PC-3 (cell line): Measurements from ENCODE around the gene TGFBI.

Source experiments
- EZH2 ChIP-seq: fragments of 300-600 bp; sonication (generic); IDR thresholded peaks from one replicate; pipeline ENCODE4 v1.6.1; 2017; ENCODE audit warnings: antibody characterized with exemption, mild to moderate bottlenecking, low read length; ENCODE audit not compliant: unreplicated experiment
- EZH2phosphoT487 ChIP-seq: fragments of 300-600 bp; sonication (generic); IDR thresholded peaks from 2 replicates; pipeline ENCODE4 v1.6.1; 2018; ENCODE audit warnings: mild to moderate bottlenecking, antibody characterized with exemption, low read length, borderline replicate concordance
- TF ChIP-seq, protein P1 (sequence below): fragments of 300-600 bp; sonication (generic); conservative IDR thresholded peaks from 2 replicates; pipeline ENCODE4 v1.5.1; 2017; ENCODE audit warnings: antibody characterized with exemption, low read depth, mild to moderate bottlenecking, low read length

DNA sequence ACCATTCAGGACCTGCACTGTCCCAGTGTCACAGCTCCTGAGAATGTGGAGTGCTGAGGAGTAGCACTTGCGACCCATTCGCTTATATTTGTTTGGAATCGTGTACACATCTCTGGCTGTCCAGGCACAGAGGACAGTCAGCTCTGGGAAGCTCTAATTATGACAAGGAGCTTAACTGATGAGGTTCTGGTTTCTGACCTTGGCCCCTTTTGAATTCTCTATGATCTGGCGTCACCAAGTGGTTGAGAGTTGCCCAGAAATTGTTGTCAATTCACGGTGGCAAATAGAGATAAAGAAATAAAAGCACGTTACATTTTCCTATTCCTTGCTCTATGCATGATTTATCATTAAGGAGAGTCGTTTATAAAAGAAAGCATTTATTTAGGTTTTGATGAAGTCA, 39.1 kb upstream of the TGFBI start:
- TF ChIP-seq, protein P1, sequence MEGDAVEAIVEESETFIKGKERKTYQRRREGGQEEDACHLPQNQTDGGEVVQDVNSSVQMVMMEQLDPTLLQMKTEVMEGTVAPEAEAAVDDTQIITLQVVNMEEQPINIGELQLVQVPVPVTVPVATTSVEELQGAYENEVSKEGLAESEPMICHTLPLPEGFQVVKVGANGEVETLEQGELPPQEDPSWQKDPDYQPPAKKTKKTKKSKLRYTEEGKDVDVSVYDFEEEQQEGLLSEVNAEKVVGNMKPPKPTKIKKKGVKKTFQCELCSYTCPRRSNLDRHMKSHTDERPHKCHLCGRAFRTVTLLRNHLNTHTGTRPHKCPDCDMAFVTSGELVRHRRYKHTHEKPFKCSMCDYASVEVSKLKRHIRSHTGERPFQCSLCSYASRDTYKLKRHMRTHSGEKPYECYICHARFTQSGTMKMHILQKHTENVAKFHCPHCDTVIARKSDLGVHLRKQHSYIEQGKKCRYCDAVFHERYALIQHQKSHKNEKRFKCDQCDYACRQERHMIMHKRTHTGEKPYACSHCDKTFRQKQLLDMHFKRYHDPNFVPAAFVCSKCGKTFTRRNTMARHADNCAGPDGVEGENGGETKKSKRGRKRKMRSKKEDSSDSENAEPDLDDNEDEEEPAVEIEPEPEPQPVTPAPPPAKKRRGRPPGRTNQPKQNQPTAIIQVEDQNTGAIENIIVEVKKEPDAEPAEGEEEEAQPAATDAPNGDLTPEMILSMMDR = no peak
- TF ChIP-seq EZH2 = no peak
- no peak for TF ChIP-seq EZH2phosphoT487
